Suprapubic skin (tissue), 4 donors: Measurements from ENCODE around the gene MAST4. TPM values are rescaled to one million over a fixed set of nuclear protein-coding genes. Genes with fewer than 3 reads are reported as not detected.

Experiments used
- DNase-seq, 2 donors: peaks; one replicate each; pipeline ENCODE4 v3.0.0-alpha.2; 2019; ENCODE audit warnings: low spot score in 2 of 2
- H3K27ac ChIP-seq: fragments of 200-600 bp; sonication (generic); one replicate; pipeline ENCODE4 v1.5.1; 2019
- H3K27me3 ChIP-seq: fragments of 200-600 bp; sonication (generic); one replicate; pipeline ENCODE4 v1.5.1; 2019
- H3K36me3 ChIP-seq: fragments of 200-600 bp; sonication (generic); one replicate; pipeline ENCODE4 v1.5.1; 2019
- H3K4me1 ChIP-seq: fragments of 200-600 bp; sonication (generic); one replicate; pipeline ENCODE4 v1.5.1; 2019
- H3K4me3 ChIP-seq: fragments of 200-600 bp; sonication (generic); one replicate; pipeline ENCODE4 v1.5.1; 2019; ENCODE audit warnings: mild to moderate bottlenecking
- H3K9me3 ChIP-seq: fragments of 200-600 bp; sonication (generic); one replicate; pipeline ENCODE4 v1.5.1; 2019
- CTCF ChIP-seq, 2 donors: fragments of 200-600 bp in 1 of 2; fragments of 450-650 bp in 1 of 2; sonication (generic) in 1 of 2; IDR thresholded peaks; one replicate each; pipeline ENCODE4 v1.5.1; 2016 to 2019; ENCODE audit warnings: antibody characterized with exemption in 2 of 2, mild to moderate bottlenecking in 1 of 2, moderate library complexity in 1 of 2
- EP300 ChIP-seq: sonication (generic); formaldehyde crosslinking; IDR thresholded peaks from one replicate; pipeline ENCODE4 v1.6.1; 2017; ENCODE audit warnings: antibody characterized with exemption
- POLR2A ChIP-seq, 2 donors: fragments of 450-650 bp; IDR thresholded peaks; one replicate each; pipeline ENCODE4 v1.6.1; 2017; ENCODE audit warnings: antibody characterized with exemption in 2 of 2, mild to moderate bottlenecking in 2 of 2, moderate library complexity in 2 of 2
- POLR2AphosphoS5 ChIP-seq, 3 donors: sonication (generic); formaldehyde crosslinking; IDR thresholded peaks; one replicate each; pipeline ENCODE4 v1.6.1; 2017; ENCODE audit warnings: antibody characterized with exemption in 3 of 3
- WGBS: methylation state at CpG from one replicate; pipeline ENCODE4 v1.1.5; 2018; 5-methylcytosine and 5-hydroxymethylcytosine counted together
- total RNA-seq, 4 donors: library from RNA; depleted of rRNA; stranded (reverse); fragments of >200 nt; gene quantifications; one replicate each; pipeline ENCODE4 v1.1.0, GENCODE V29; 2016

MAST4 gene
- total RNA-seq, 4 donors from 2014 or later: 79.2 to 144 (median 98.1) TPM

- Histone ChIP-seq H3K27me3 (no peaks in the 10 kb centered on the region), H3K27ac (no peak overlapping the region), H3K9me3 (no peaks in the 10 kb centered on the region), H3K36me3 (peaks cover 80% of the 10 kb centered on the region), H3K4me3 (no peak overlapping the region), H3K4me1 (no peaks in the 10 kb centered on the region)
- TF ChIP-seq EP300 (no peak), POLR2A (IDR thresholded peaks at IDR 0.05) (no peak), POLR2AphosphoS5 (IDR thresholded peaks at IDR 0.05) (no peak), CTCF (IDR thresholded peaks at IDR 0.05) (no peak)
- DNase-seq: no peak
- 88% methylated on average over 4 of the region's 4 CpGs for WGBS
Observed at GRCh38 chr5:67140413-67140812, 544.2 kb downstream of the MAST4 start.

- Histone ChIP-seq H3K36me3 (peaks cover 79% of the 10 kb centered on the region), H3K4me1 (no peaks in the 10 kb centered on the region), H3K4me3 (no peak overlapping the region), H3K27ac (no peak overlapping the region), H3K27me3 (no peaks in the 10 kb centered on the region), H3K9me3 (no peaks in the 10 kb centered on the region)
- no peak for DNase-seq
- TF ChIP-seq CTCF (IDR thresholded peaks at IDR 0.05) (no peak), EP300 (no peak)
Observed at GRCh38 chr5:67141644-67142043, 545.5 kb downstream of the MAST4 start.

- no peaks in the 10 kb centered on the region for H3K27me3 ChIP-seq
- TF ChIP-seq EP300 (no peak), CTCF (IDR thresholded peaks at IDR 0.05) (no peak), POLR2A (IDR thresholded peaks at IDR 0.05) (no peak), POLR2AphosphoS5 (IDR thresholded peaks at IDR 0.05) (no peak)
- H3K4me1 ChIP-seq: no peaks in the 10 kb centered on the region
- H3K27ac ChIP-seq: no peak overlapping the region
- no peaks in the 10 kb centered on the region for H3K9me3 ChIP-seq
- WGBS: 92% methylated on average over 8 of the region's 8 CpGs
- H3K36me3 ChIP-seq: peaks cover 69% of the 10 kb centered on the region
- H3K4me3 ChIP-seq: no peak overlapping the region
- no peak for DNase-seq
Observed at GRCh38 chr5:67142816-67143215, 546.6 kb downstream of the MAST4 start.

- H3K36me3 ChIP-seq: peaks cover 69% of the 10 kb centered on the region
Observed at GRCh38 chr5:67143549-67143948, 547.4 kb downstream of the MAST4 start.

GRCh38 chr5:67144183-67144639 lies 548.0 kb downstream of the MAST4 start:
- WGBS: 97% methylated on average over 2 of the region's 2 CpGs
- Histone ChIP-seq H3K9me3 (no peaks in the 10 kb centered on the region), H3K4me3 (no peak overlapping the region), H3K27ac (no peak overlapping the region), H3K27me3 (no peaks in the 10 kb centered on the region), H3K4me1 (no peaks in the 10 kb centered on the region), H3K36me3 (peaks cover 70% of the 10 kb centered on the region)
- no peak for DNase-seq
- no peak for TF ChIP-seq POLR2A (IDR thresholded peaks at IDR 0.05)
- no peak for TF ChIP-seq CTCF (IDR thresholded peaks at IDR 0.05)
- TF ChIP-seq EP300: no peak
- TF ChIP-seq POLR2AphosphoS5 (IDR thresholded peaks at IDR 0.05): no peak

More at GRCh38 chr5:67143549-67143948, 547.4 kb downstream of the MAST4 start:
- WGBS: 100% methylated on average over 2 of the region's 2 CpGs
- Histone ChIP-seq H3K27ac (no peak overlapping the region), H3K9me3 (no peaks in the 10 kb centered on the region), H3K27me3 (no peaks in the 10 kb centered on the region), H3K4me3 (no peak overlapping the region), H3K4me1 (no peaks in the 10 kb centered on the region)
- no peak for DNase-seq
- no peak for TF ChIP-seq POLR2A (IDR thresholded peaks at IDR 0.05)
- TF ChIP-seq CTCF (IDR thresholded peaks at IDR 0.05): no peak
- TF ChIP-seq POLR2AphosphoS5 (IDR thresholded peaks at IDR 0.05): no peak
- TF ChIP-seq EP300: no peak
